Naive thymus-derived CD4-positive, alpha-beta T cell (primary cell): ENCODE measurements around the gene KRT16. TPM values are rescaled to one million over a fixed set of nuclear protein-coding genes. Genes with fewer than 3 reads are reported as not detected.
"Not testable (repeated sequence)": the region's sequence is repeated elsewhere in the genome, so short reads cannot be mapped to it uniquely, and the experiment has no call there.

Source experiments
- ATAC-seq: fragments of 150-1000 bp; cut with Tn5 transposase; 2 replicates; pipeline ENCODE4 v1.10.0; 2021; ENCODE audit warnings: mild to moderate bottlenecking, moderate library complexity
- CTCF ChIA-PET: fragments of 350-600 bp; sonication (Branson Sonifier 250); formaldehyde crosslinking; loops from one replicate; lab custom pipeline; 2021; ENCODE audit warnings: antibody characterized with exemption; lab: Charles Lee
- POLR2A ChIA-PET: fragments of 350-600 bp; sonication (Branson Sonifier 250); formaldehyde crosslinking; loops from one replicate; lab custom pipeline; 2021; ENCODE audit warnings: antibody characterized with exemption, inconsistent platforms; lab: Charles Lee
- DNase-seq, 9 donors: peaks; one replicate each; pipeline versions ENCODE4 v3.0.0 to v3.0.0-alpha.2; 2020 to 2022; ENCODE audit warnings: mixed read lengths in 1 of 9
- H3K27ac ChIP-seq: one replicate; pipeline ENCODE4 v1.7.0; 2013; ENCODE audit warnings: mild to moderate bottlenecking, low read depth, low read length, moderate library complexity
- H3K27me3 ChIP-seq, 2 donors: one replicate each; pipeline ENCODE4 v1.7.0; 2013; ENCODE audit warnings: low read length in 2 of 2, mild to moderate bottlenecking in 2 of 2, moderate library complexity in 2 of 2; ENCODE audit not compliant: control insufficient read depth in 2 of 2, insufficient read depth in 2 of 2
- H3K36me3 ChIP-seq, 3 experiments: 1 replicate in 2 of 3; 2 replicates in 1 of 3; pipeline ENCODE4 v1.7.0; 2013; ENCODE audit warnings: low read length in 3 of 3, mild to moderate bottlenecking in 3 of 3, moderate library complexity in 1 of 3; ENCODE audit not compliant: insufficient read depth in 3 of 3, control insufficient read depth in 2 of 3
- H3K4me1 ChIP-seq, 2 donors: one replicate each; pipeline ENCODE4 v1.7.0; 2013; ENCODE audit warnings: low read length in 2 of 2, mild to moderate bottlenecking in 2 of 2, moderate library complexity in 1 of 2; ENCODE audit not compliant: control insufficient read depth in 2 of 2, insufficient read depth in 2 of 2
- H3K4me3 ChIP-seq: 2 replicates; pipeline ENCODE4 v1.7.0; 2013; ENCODE audit warnings: mild to moderate bottlenecking, low read length
- H3K9me3 ChIP-seq, 3 experiments: 1 replicate in 2 of 3; 2 replicates in 1 of 3; pipeline ENCODE4 v1.7.0; 2013; ENCODE audit warnings: low read length in 3 of 3; ENCODE audit not compliant: control insufficient read depth in 2 of 3
- H3K27ac Mint-ChIP-seq, 9 donors: one replicate each; pipeline ENCODE4 v1.8.0; 2020 to 2022; ENCODE audit warnings: mixed read lengths in 9 of 9, mild to moderate bottlenecking in 8 of 9, moderate library complexity in 5 of 9, inconsistent platforms in 2 of 9
- H3K27me3 Mint-ChIP-seq, 5 donors: one replicate each; pipeline ENCODE4 v1.8.0; 2021 to 2022; ENCODE audit warnings: mixed read lengths in 5 of 5, mild to moderate bottlenecking in 1 of 5
- H3K36me3 Mint-ChIP-seq, 5 donors: one replicate each; pipeline ENCODE4 v1.8.0; 2020 to 2022; ENCODE audit warnings: mixed read lengths in 5 of 5, mild to moderate bottlenecking in 3 of 5, inconsistent platforms in 1 of 5
- H3K4me1 Mint-ChIP-seq, 7 donors: one replicate each; pipeline ENCODE4 v1.8.0; 2020 to 2022; ENCODE audit warnings: mixed read lengths in 7 of 7, mild to moderate bottlenecking in 3 of 7, inconsistent platforms in 1 of 7
- H3K4me3 Mint-ChIP-seq, 10 donors: one replicate each; pipeline ENCODE4 v1.8.0; 2020 to 2022; ENCODE audit warnings: mild to moderate bottlenecking in 10 of 10, mixed read lengths in 10 of 10, moderate library complexity in 6 of 10, inconsistent platforms in 2 of 10
- H3K9me3 Mint-ChIP-seq, 11 donors: one replicate each; pipeline ENCODE4 v1.8.0; 2020 to 2022; ENCODE audit warnings: mixed read lengths in 11 of 11, mild to moderate bottlenecking in 4 of 11, inconsistent platforms in 1 of 11, moderate library complexity in 1 of 11
- intact Hi-C, 2 donors: fragments of 100-400 bp; cut with micrococcal nuclease; formaldehyde crosslinking; loops; one replicate each; pipeline ENCODE4 v1.15.1; 2023
- polyA plus RNA-seq, 2 donors: library from polyadenylated mRNA; unstranded; fragments of 300-500 nt; fragmentation: Illumina TruSeq; gene quantifications; one replicate each; pipeline ENCODE4 v1.2.3, GENCODE V29; 2021
- total RNA-seq, 6 experiments: library from RNA in 5 of 6; stranded (reverse) in 5 of 6; gene quantifications; 1 replicate in 5 of 6; 2 replicates in 1 of 6; pipeline ENCODE4 v1.2.3 and lab custom pipeline; 2021 to 2026

Gene KRT16
- total RNA-seq = not detected
- polyA plus RNA-seq = not detected
- not detected for total RNA-seq (lab: John Stamatoyannopoulos, UW)

GRCh38 chr17:41612376-41613160 lies at the start of gene KRT16:
KRT16 (minus strand) TSS chr17:41612767; CDS start chr17:41612688, 79 bp downstream.
- H3K27ac Mint-ChIP-seq, CTCF ChIA-PET: not testable (repeated sequence)

DNA sequence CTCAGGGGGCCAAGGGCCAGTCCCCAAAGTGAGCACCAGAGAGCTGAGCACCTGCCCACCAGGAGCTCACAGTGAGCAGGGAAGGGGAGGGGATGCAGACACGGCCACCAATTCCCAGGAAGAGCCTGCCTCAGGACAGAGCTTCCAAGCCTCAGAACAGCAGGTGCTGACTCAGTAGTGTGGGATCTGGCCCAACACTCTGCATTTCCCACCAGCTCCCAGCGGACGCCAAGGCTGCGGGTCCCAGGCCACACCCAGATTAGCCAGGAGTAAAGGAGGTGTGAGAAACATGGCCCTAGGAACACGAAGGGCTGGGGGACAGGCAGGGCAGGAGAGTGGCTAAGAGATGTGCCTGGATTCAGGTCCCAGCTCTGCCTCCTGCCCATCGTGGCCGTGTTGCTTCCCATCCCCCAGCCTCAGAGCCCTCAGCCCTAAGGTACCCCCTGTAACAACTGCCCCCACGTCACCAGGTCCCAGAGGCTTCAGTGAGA lies 47.7 kb upstream of the KRT16 start:
- Mint-ChIP-seq H3K27ac (no peak overlapping the region), H3K36me3 (no peaks in the 10 kb centered on the region), H3K4me1 (peaks cover 0 to 11% (median 7%) of the 10 kb centered on the region in 7 donors), H3K4me3 (no peak overlapping the region), H3K9me3 (no peaks in the 10 kb centered on the region), H3K27me3 (peaks cover 0 to 8% (median 0%) of the 10 kb centered on the region in 5 donors)
- CTCF ChIA-PET = interaction anchor here (0.6 to 2.5 kb wide), 7 partner anchors 12 to 794 kb away, joined by 3 to 21 read pairs (median 3); no protein-coding TSS in a partner anchor
- H3K36me3 ChIP-seq = no peaks in the 10 kb centered on the region
- ATAC-seq (no peak), DNase-seq (no peak)
- no peaks in the 10 kb centered on the region for H3K4me1 ChIP-seq
- H3K4me3 ChIP-seq = no peak overlapping the region
- POLR2A ChIA-PET = interaction anchor here (1.0 kb wide), 1 partner anchor 755 kb away, joined by 3 read pairs; no protein-coding TSS in a partner anchor
- H3K27ac ChIP-seq = no peak overlapping the region
- no peaks in the 10 kb centered on the region for H3K9me3 ChIP-seq
- no peaks in the 10 kb centered on the region for H3K27me3 ChIP-seq
- intact Hi-C loops = loop anchor here in 1 of 2 donors (10.0 kb wide), 1 partner anchor 1015 kb away; the partner anchor contains the start of gene SMARCE1

More at GRCh38 chr17:41612376-41613160, at the start of gene KRT16:
- H3K27me3 ChIP-seq, H3K4me1 Mint-ChIP-seq, H3K4me3 ChIP-seq, H3K36me3 ChIP-seq, H3K27ac ChIP-seq, POLR2A ChIA-PET, H3K4me1 ChIP-seq, H3K4me3 Mint-ChIP-seq, H3K9me3 Mint-ChIP-seq, ATAC-seq, H3K36me3 Mint-ChIP-seq, DNase-seq, intact Hi-C loops, H3K9me3 ChIP-seq: not testable (repeated sequence)
- H3K27me3 Mint-ChIP-seq = peaks cover 5 to 25% (median 13%) of the 10 kb centered on the region in 5 donors

GRCh38 chr17:41659427-41660212 lies 47.1 kb upstream of the KRT16 start:
- intact Hi-C loops = loop anchor here in 1 of 2 donors (10.0 kb wide), 1 partner anchor 1015 kb away; the partner anchor contains the start of gene SMARCE1
- H3K27me3 Mint-ChIP-seq = peaks cover 0 to 6% (median 0%) of the 10 kb centered on the region in 5 donors
- H3K4me1 Mint-ChIP-seq = peaks cover 0 to 7% (median 6%) of the 10 kb centered on the region in 7 donors
- no peak overlapping the region for H3K4me3 Mint-ChIP-seq
- no peaks in the 10 kb centered on the region for H3K36me3 Mint-ChIP-seq
- no peak for ATAC-seq
- no peak overlapping the region for H3K27ac Mint-ChIP-seq
- ChIA-PET POLR2A (interaction anchor here (0.5 kb wide), 1 partner anchor 731 kb away, joined by 3 read pairs; no protein-coding TSS in a partner anchor), CTCF (interaction anchor here (0.6 to 2.5 kb wide), 6 partner anchors 11 to 755 kb away, joined by 3 to 21 read pairs (median 3); no protein-coding TSS in a partner anchor)
- Histone ChIP-seq H3K9me3 (no peaks in the 10 kb centered on the region), H3K36me3 (no peaks in the 10 kb centered on the region), H3K4me1 (no peaks in the 10 kb centered on the region), H3K27ac (no peak overlapping the region), H3K27me3 (no peaks in the 10 kb centered on the region), H3K4me3 (no peak overlapping the region)
- DNase-seq = no peak
- no peaks in the 10 kb centered on the region for H3K9me3 Mint-ChIP-seq

- Mint-ChIP-seq H3K27ac (no peak overlapping the region), H3K4me1 (peaks cover 0 to 7% (median 6%) of the 10 kb centered on the region in 7 donors), H3K27me3 (peaks cover 0 to 5% (median 0%) of the 10 kb centered on the region in 5 donors), H3K36me3 (no peaks in the 10 kb centered on the region), H3K9me3 (no peaks in the 10 kb centered on the region), H3K4me3 (no peak overlapping the region)
- intact Hi-C loops = no loop called here
- CTCF ChIA-PET = interaction anchor here (1.0 kb wide), 1 partner anchor 110 kb away, joined by 3 read pairs; no protein-coding TSS in a partner anchor
- Histone ChIP-seq H3K27me3 (no peaks in the 10 kb centered on the region), H3K4me1 (no peaks in the 10 kb centered on the region), H3K27ac (no peak overlapping the region), H3K4me3 (no peak overlapping the region), H3K36me3 (no peaks in the 10 kb centered on the region), H3K9me3 (no peaks in the 10 kb centered on the region)
- POLR2A ChIA-PET = interaction anchor here (0.5 kb wide), 1 partner anchor 730 kb away, joined by 3 read pairs; no protein-coding TSS in a partner anchor
- ATAC-seq = no peak
- DNase-seq = no peak
These were observed 46.3 kb upstream of the KRT16 start for GRCh38 chr17:41658846-41659245.

DNA sequence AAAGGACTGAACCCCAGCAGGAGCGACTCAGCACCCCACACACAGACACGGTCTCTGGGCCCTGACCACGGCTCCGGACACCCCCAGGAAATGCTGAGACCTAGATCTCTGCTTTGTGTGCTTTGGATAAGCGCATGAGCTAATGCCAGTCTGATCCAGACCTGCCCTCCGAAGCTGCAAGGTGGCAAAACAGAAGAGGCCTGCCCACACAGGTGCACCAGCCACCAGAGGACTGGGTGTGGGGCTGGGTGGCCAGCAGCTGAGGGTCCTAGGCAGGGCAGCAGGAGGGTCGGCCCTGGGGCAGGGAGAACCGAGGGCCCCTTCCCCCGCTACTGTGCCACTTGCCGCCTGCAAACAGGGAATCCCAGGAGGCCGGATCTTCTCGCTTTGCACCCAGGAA lies 45.4 kb upstream of the KRT16 start:
- Mint-ChIP-seq H3K4me1 (peaks cover 0 to 2% (median 0%) of the 10 kb centered on the region in 7 donors), H3K27me3 (no peaks in the 10 kb centered on the region), H3K36me3 (no peaks in the 10 kb centered on the region), H3K27ac (no peak overlapping the region), H3K9me3 (no peaks in the 10 kb centered on the region), H3K4me3 (no peak overlapping the region)
- Histone ChIP-seq H3K27me3 (no peaks in the 10 kb centered on the region), H3K4me1 (no peaks in the 10 kb centered on the region), H3K27ac (no peak overlapping the region), H3K36me3 (no peaks in the 10 kb centered on the region), H3K9me3 (no peaks in the 10 kb centered on the region), H3K4me3 (no peak overlapping the region)
- intact Hi-C loops = no loop called here
- no peak for DNase-seq
- ChIA-PET POLR2A (no interaction called here), CTCF (interaction anchor here (1.0 to 1.5 kb wide), 2 partner anchors 10 to 109 kb away, joined by 3 read pairs; no protein-coding TSS in a partner anchor)
- ATAC-seq = no peak

GRCh38 chr17:41657176-41657754 lies 44.7 kb upstream of the KRT16 start:
- Histone ChIP-seq H3K36me3 (no peaks in the 10 kb centered on the region), H3K4me1 (no peaks in the 10 kb centered on the region), H3K27me3 (no peaks in the 10 kb centered on the region), H3K27ac (no peak overlapping the region), H3K4me3 (no peak overlapping the region), H3K9me3 (no peaks in the 10 kb centered on the region)
- Mint-ChIP-seq H3K36me3 (no peaks in the 10 kb centered on the region), H3K4me3 (no peak overlapping the region), H3K27me3 (no peaks in the 10 kb centered on the region), H3K4me1 (no peaks in the 10 kb centered on the region), H3K27ac (no peak overlapping the region), H3K9me3 (no peaks in the 10 kb centered on the region)
- ATAC-seq = no peak
- intact Hi-C loops = no loop called here
- DNase-seq = no peak
- POLR2A ChIA-PET = no interaction called here
- CTCF ChIA-PET = interaction anchor here (1.5 kb wide), 1 partner anchor 11 kb away, joined by 3 read pairs; no protein-coding TSS in a partner anchor
